Loucy (cell line): ENCODE data around the gene ASB16.

Experiments
- H2AFZ ChIP-seq: fragments of 200-600 bp; sonication (generic); 2 replicates; pipeline ENCODE4 v1.6.0; 2016; ENCODE audit warnings: antibody characterized with exemption, mild to moderate bottlenecking, low read length, moderate library complexity
- H3F3A ChIP-seq: fragments of 200-600 bp; 2 replicates; pipeline ENCODE4 v1.6.0; 2016; ENCODE audit warnings: antibody characterized with exemption, low read depth, mild to moderate bottlenecking
- H3K27me3 ChIP-seq: fragments of 200-600 bp; sonication (generic); 2 replicates; pipeline ENCODE4 v1.6.1; 2014; ENCODE audit warnings: low read length, mild to moderate bottlenecking; ENCODE audit not compliant: insufficient read depth, poor library complexity, severe bottlenecking
- H3K36me3 ChIP-seq: fragments of 200-600 bp; sonication (generic); 2 replicates; pipeline ENCODE4 v1.6.1; 2016; ENCODE audit warnings: low read length; ENCODE audit not compliant: insufficient read depth
- H3K4me1 ChIP-seq: fragments of 200-600 bp; sonication (generic); 2 replicates; pipeline ENCODE4 v1.5.1; 2014; ENCODE audit warnings: low read length, mild to moderate bottlenecking; ENCODE audit not compliant: insufficient read depth, poor library complexity, severe bottlenecking
- H3K4me2 ChIP-seq: fragments of 200-600 bp; sonication (generic); 2 replicates; pipeline ENCODE4 v1.6.0; 2014; ENCODE audit warnings: antibody characterized with exemption, low read length, low read depth, mild to moderate bottlenecking; ENCODE audit not compliant: poor library complexity, severe bottlenecking
- H3K4me3 ChIP-seq: fragments of 200-600 bp; sonication (generic); 2 replicates; pipeline ENCODE4 v1.5.1; 2014; ENCODE audit warnings: low read length, mild to moderate bottlenecking, mixed read lengths; ENCODE audit not compliant: poor library complexity, severe bottlenecking
- H3K79me2 ChIP-seq: fragments of 200-600 bp; sonication (generic); 2 replicates; pipeline ENCODE4 v1.6.1; 2014; ENCODE audit warnings: low read length; ENCODE audit not compliant: insufficient read depth
- H3K9ac ChIP-seq: fragments of 200-600 bp; sonication (generic); 2 replicates; pipeline ENCODE4 v1.6.0; 2014; ENCODE audit warnings: mild to moderate bottlenecking, low read depth, low read length, moderate library complexity; ENCODE audit not compliant: poor library complexity, severe bottlenecking
- H3K9me2 ChIP-seq: fragments of 200-600 bp; sonication (generic); replicated peaks from 2 replicates; pipeline ENCODE4 v1.6.1; 2016; ENCODE audit warnings: low read depth, low read length, mixed read lengths
- H3K9me3 ChIP-seq: fragments of 200-600 bp; sonication (generic); 2 replicates; pipeline ENCODE4 v1.6.1; 2014; ENCODE audit warnings: mild to moderate bottlenecking, antibody characterized with exemption, low read length, low read depth; ENCODE audit not compliant: insufficient read depth
- H4K20me1 ChIP-seq: fragments of 200-600 bp; sonication (generic); 2 replicates; pipeline ENCODE4 v1.6.0; 2014; ENCODE audit warnings: antibody characterized with exemption, low read length, mild to moderate bottlenecking; ENCODE audit not compliant: insufficient read depth, poor library complexity, severe bottlenecking
- CTCF ChIP-seq: fragments of 200-600 bp; sonication (generic); conservative IDR thresholded peaks from 2 replicates; pipeline ENCODE4 v1.5.1; 2014; ENCODE audit warnings: mild to moderate bottlenecking, antibody characterized with exemption, low read length
- EZH2phosphoT487 ChIP-seq: fragments of 200-600 bp; IDR thresholded peaks from 2 replicates; pipeline ENCODE4 v1.6.1; 2018; ENCODE audit warnings: antibody characterized with exemption, mild to moderate bottlenecking, moderate library complexity, borderline replicate concordance

The ASB16 gene

GRCh38 chr17:44149750-44150329 lies 20.7 kb upstream of the ASB16 start:
- H2AFZ ChIP-seq: no peak overlapping the region
- peaks cover 4% of the 10 kb centered on the region for H4K20me1 ChIP-seq
- peaks cover 35% of the 10 kb centered on the region; the same call in 1 of the 2 replicates for H3K36me3 ChIP-seq
- H3K4me2 ChIP-seq: peak overlapping the region; percentile 55
- no peaks in the 10 kb centered on the region for H3K27me3 ChIP-seq
- no peak overlapping the region for H3K4me3 ChIP-seq
- peak overlapping the region; percentile 21 for H3K9ac ChIP-seq
- TF ChIP-seq EZH2phosphoT487 (no peak), CTCF (no peak)
- H3K4me1 ChIP-seq: peaks cover 21% of the 10 kb centered on the region
- H3K9me3 ChIP-seq: no peaks in the 10 kb centered on the region
- H3F3A ChIP-seq: no peaks in the 10 kb centered on the region
- peaks cover 48% of the 10 kb centered on the region for H3K79me2 ChIP-seq
- H3K9me2 ChIP-seq: no peaks in the 10 kb centered on the region

GRCh38 chr17:44152875-44153274 lies 17.6 kb upstream of the ASB16 start:
- H3K4me3 ChIP-seq: no peak overlapping the region
- no peaks in the 10 kb centered on the region for H3K9me3 ChIP-seq
- no peaks in the 10 kb centered on the region for H3K9me2 ChIP-seq
- no peaks in the 10 kb centered on the region for H3K27me3 ChIP-seq
- H3K79me2 ChIP-seq: peaks cover 43% of the 10 kb centered on the region
- H3K9ac ChIP-seq: peak overlapping the region; percentile 58
- H4K20me1 ChIP-seq: peaks cover 4% of the 10 kb centered on the region
- H2AFZ ChIP-seq: no peak overlapping the region
- peaks cover 21% of the 10 kb centered on the region for H3K4me1 ChIP-seq
- TF ChIP-seq EZH2phosphoT487 (no peak), CTCF (no peak)
- H3K36me3 ChIP-seq: peaks cover 46% of the 10 kb centered on the region; the same call in 1 of the 2 replicates
- H3F3A ChIP-seq: no peaks in the 10 kb centered on the region
- H3K4me2 ChIP-seq: no peak overlapping the region

DNA sequence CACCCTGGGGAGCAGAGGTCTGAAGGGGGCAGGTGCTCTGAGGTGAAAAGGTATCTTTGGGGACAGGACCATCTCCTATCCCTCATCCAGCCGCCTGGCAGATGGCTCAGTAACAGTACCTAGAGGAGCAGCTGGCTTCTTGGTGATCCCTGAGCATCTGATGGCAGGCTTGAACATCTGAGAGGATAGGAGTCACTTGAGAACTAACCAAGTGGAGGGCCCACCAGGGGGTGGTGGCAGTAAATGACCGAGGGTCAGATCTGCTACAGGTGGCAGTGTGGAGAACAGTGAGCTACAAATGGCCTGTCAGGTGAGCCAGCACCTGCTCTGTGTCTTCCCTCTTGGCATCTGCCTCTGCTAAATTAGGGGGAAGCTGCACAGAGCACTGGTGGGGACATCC lies 15.0 kb upstream of the ASB16 start:
- H3F3A ChIP-seq: no peaks in the 10 kb centered on the region
- no peaks in the 10 kb centered on the region for H3K27me3 ChIP-seq
- peaks cover 10% of the 10 kb centered on the region for H3K4me1 ChIP-seq
- H3K4me3 ChIP-seq: no peak overlapping the region
- H3K9me3 ChIP-seq: no peaks in the 10 kb centered on the region
- TF ChIP-seq EZH2phosphoT487 (no peak), CTCF (no peak)
- peaks cover 25% of the 10 kb centered on the region for H3K79me2 ChIP-seq
- H3K9ac ChIP-seq: no peak overlapping the region
- peaks cover 48% of the 10 kb centered on the region; the same call in 1 of the 2 replicates for H3K36me3 ChIP-seq
- no peak overlapping the region for H3K4me2 ChIP-seq
- H4K20me1 ChIP-seq: no peaks in the 10 kb centered on the region
- H2AFZ ChIP-seq: no peak overlapping the region
- no peaks in the 10 kb centered on the region for H3K9me2 ChIP-seq
